SHP77 (cell line): ENCODE data around the gene F8.
"Not testable (repeated sequence)": the region's sequence is repeated elsewhere in the genome, so short reads cannot be mapped to it uniquely, and the experiment has no call there.

ENCODE experiments used
- DNase-seq, 2 experiments: peaks; one replicate each; lab custom pipeline; 2025; lab: John Stamatoyannopoulos, UW

F8 gene

GRCh38 chrX:154885057-154885456, 137.5 kb downstream of the F8 start:
- not testable (repeated sequence) for DNase-seq

GRCh38 chrX:154884069-154884468, 138.5 kb downstream of the F8 start:
- not testable (repeated sequence) for DNase-seq

GRCh38 chrX:154873329-154873728, 149.2 kb downstream of the F8 start:
- no peak for DNase-seq

- DNase-seq, result not testable (repeated sequence)
Observed at GRCh38 chrX:154868522-154868921, 154.0 kb downstream of the F8 start.

- no peak for DNase-seq
Observed at GRCh38 chrX:154855256-154855655, 167.3 kb downstream of the F8 start.

GRCh38 chrX:154850957-154851611, 171.4 kb downstream of the F8 start:
- DNase-seq, result no peak

- peak in 1 of 2 experiments; percentile 5 for DNase-seq
Observed at GRCh38 chrX:154840856-154841255, 181.7 kb downstream of the F8 start.

GRCh38 chrX:154836163-154836562, 186.4 kb downstream of the F8 start:
- DNase-seq, result no peak

GRCh38 chrX:154834562-154834961, 188.0 kb downstream of the F8 start, which contains the start of gene SMIM9:
Gene SMIM9 (minus strand): TSS chrX:154834662. CDS start chrX:154830856, 3,806 bp downstream.
- DNase-seq, result no peak

GRCh38 chrX:154833746-154834274, 188.7 kb downstream of the F8 start:
- no peak for DNase-seq

GRCh38 chrX:154829926-154830442, 192.5 kb downstream of the F8 start:
- DNase-seq, result no peak

- no peak for DNase-seq
Observed at GRCh38 chrX:154829134-154829533, 193.4 kb downstream of the F8 start.

- DNase-seq, result no peak
Observed at GRCh38 chrX:154828016-154828408, 194.5 kb downstream of the F8 start.

GRCh38 chrX:154827194-154828015, 195.1 kb downstream of the F8 start:
- DNase-seq, result no peak

GRCh38 chrX:154825586-154825985, 196.9 kb downstream of the F8 start:
- DNase-seq, result not testable (repeated sequence)

GRCh38 chrX:154824638-154825037, 197.9 kb downstream of the F8 start:
- no peak for DNase-seq

- no peak for DNase-seq
Observed at GRCh38 chrX:154822029-154822428, 200.5 kb downstream of the F8 start.

GRCh38 chrX:154821523-154821922, 201.0 kb downstream of the F8 start:
- DNase-seq, result no peak

GRCh38 chrX:154819771-154820341, 202.7 kb downstream of the F8 start:
- DNase-seq, result no peak

- DNase-seq, result no peak
Observed at GRCh38 chrX:154818916-154819770, 203.4 kb downstream of the F8 start.

- not testable (repeated sequence) for DNase-seq
Observed at GRCh38 chrX:154817048-154817618, 205.4 kb downstream of the F8 start.
